Ascending aorta (tissue), 2 donors: ENCODE measurements around the gene VEGFC. TPM values are rescaled to one million over a fixed set of nuclear protein-coding genes. Genes with fewer than 3 reads are reported as not detected.

ENCODE experiments used
- DNase-seq, 2 donors: peaks; one replicate each; pipeline ENCODE4 v3.0.0-alpha.2; 2019; ENCODE audit warnings: low spot score in 2 of 2
- H3K27ac ChIP-seq, 2 donors: fragments of 200-600 bp; sonication (generic); one replicate each; pipeline ENCODE4 v1.5.1; 2016 to 2017; ENCODE audit warnings: mild to moderate bottlenecking in 1 of 2
- H3K27me3 ChIP-seq: fragments of 200-600 bp; sonication (generic); one replicate; pipeline ENCODE4 v1.5.1; 2017
- H3K36me3 ChIP-seq, 2 donors: fragments of 200-600 bp; sonication (generic); one replicate each; pipeline ENCODE4 v1.5.1; 2016
- H3K4me1 ChIP-seq, 2 donors: fragments of 200-600 bp; sonication (generic); one replicate each; pipeline ENCODE4 v1.5.1; 2016 to 2017; ENCODE audit warnings: mild to moderate bottlenecking in 1 of 2
- H3K4me3 ChIP-seq, 2 donors: fragments of 200-600 bp; sonication (generic); one replicate each; pipeline ENCODE4 v1.5.1; 2016 to 2017; ENCODE audit warnings: mild to moderate bottlenecking in 1 of 2
- H3K9me3 ChIP-seq, 2 donors: fragments of 200-600 bp; sonication (generic); one replicate each; pipeline ENCODE4 v1.5.1; 2016
- intact Hi-C: fragments of 100-400 bp; cut with DNase I; formaldehyde crosslinking; loops from one replicate; pipeline ENCODE4 v1.15.1; 2023
- total RNA-seq: library from RNA; depleted of rRNA; stranded (reverse); fragments of >200 nt; gene quantifications from one replicate; pipeline ENCODE4 v1.1.0, GENCODE V29; 2016
- TF ChIP-seq, protein P1 (sequence below), 3 experiments: fragments of 200-600 bp in 2 of 3; fragments of 450-650 bp in 1 of 3; sonication (generic) in 2 of 3; IDR thresholded peaks; one replicate each; pipeline ENCODE4 v1.5.1; 2016 to 2019; ENCODE audit warnings: antibody characterized with exemption in 3 of 3, mild to moderate bottlenecking in 1 of 3, moderate library complexity in 1 of 3

Gene VEGFC
- total RNA-seq, 1 donor from 2014 or later: 18.6 TPM

DNA sequence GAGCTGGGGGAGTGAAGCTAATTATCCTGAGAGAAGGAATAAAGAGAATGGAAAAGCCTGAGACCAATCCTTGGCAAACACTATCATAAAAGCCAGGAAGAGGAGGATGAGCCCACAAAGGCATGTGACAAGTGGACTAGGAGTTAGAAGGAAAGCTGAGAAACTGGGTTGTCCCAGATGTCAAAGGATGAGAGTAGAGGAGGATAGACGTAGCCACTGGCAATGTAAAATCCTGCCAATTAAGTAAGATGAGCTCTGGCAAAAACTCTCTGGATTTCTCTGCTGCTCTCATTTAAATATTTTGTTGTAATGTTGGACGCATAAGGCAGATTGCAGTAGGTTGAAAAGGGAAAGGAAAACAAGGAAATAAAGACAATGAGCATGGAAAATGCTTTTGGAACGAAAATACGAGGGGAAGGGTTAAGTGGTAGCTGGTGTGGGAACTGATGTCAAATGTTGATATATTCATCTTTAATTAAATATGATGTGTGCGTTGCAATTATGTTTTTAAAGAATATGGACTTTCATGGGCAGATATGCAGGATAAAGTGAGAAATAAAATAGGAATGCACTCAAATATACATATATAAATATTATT lies 14.2 kb upstream of the VEGFC start:
- Histone ChIP-seq H3K9me3 (no peaks in the 10 kb centered on the region), H3K27ac (no peak overlapping the region), H3K4me1 (no peaks in the 10 kb centered on the region), H3K4me3 (no peak overlapping the region), H3K27me3 (no peaks in the 10 kb centered on the region), H3K36me3 (no peaks in the 10 kb centered on the region)
- intact Hi-C loops: no loop called here
- TF ChIP-seq, protein P1, sequence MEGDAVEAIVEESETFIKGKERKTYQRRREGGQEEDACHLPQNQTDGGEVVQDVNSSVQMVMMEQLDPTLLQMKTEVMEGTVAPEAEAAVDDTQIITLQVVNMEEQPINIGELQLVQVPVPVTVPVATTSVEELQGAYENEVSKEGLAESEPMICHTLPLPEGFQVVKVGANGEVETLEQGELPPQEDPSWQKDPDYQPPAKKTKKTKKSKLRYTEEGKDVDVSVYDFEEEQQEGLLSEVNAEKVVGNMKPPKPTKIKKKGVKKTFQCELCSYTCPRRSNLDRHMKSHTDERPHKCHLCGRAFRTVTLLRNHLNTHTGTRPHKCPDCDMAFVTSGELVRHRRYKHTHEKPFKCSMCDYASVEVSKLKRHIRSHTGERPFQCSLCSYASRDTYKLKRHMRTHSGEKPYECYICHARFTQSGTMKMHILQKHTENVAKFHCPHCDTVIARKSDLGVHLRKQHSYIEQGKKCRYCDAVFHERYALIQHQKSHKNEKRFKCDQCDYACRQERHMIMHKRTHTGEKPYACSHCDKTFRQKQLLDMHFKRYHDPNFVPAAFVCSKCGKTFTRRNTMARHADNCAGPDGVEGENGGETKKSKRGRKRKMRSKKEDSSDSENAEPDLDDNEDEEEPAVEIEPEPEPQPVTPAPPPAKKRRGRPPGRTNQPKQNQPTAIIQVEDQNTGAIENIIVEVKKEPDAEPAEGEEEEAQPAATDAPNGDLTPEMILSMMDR (IDR thresholded peaks at IDR 0.05): no peak
- DNase-seq: no peak

DNA sequence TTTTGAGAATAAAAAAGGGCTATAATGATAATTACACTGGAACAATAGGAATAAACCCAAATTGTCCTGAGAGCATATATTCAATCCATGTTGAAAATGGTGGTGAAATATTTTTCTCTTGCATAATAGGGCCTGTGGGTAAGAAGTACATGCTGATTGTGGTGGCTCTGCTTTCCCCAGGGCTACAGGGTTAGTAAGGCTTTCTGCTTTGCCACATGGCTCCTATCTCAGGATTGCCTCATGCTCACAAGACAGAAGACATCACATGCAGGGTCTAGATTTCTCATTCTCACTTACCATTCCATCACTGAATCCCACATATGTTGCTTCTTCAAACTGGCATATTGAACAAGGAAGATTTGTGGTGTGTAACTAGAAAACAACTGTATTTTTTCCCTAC lies 12.4 kb upstream of the VEGFC start:
- H3K9me3 ChIP-seq: no peaks in the 10 kb centered on the region
- H3K4me3 ChIP-seq: no peak overlapping the region
- no peak overlapping the region for H3K27ac ChIP-seq
- TF ChIP-seq, protein P1 (IDR thresholded peaks at IDR 0.05): no peak
- H3K27me3 ChIP-seq: no peaks in the 10 kb centered on the region
- DNase-seq: no peak
- intact Hi-C loops: no loop called here
- no peaks in the 10 kb centered on the region for H3K36me3 ChIP-seq
- H3K4me1 ChIP-seq: no peaks in the 10 kb centered on the region

DNA sequence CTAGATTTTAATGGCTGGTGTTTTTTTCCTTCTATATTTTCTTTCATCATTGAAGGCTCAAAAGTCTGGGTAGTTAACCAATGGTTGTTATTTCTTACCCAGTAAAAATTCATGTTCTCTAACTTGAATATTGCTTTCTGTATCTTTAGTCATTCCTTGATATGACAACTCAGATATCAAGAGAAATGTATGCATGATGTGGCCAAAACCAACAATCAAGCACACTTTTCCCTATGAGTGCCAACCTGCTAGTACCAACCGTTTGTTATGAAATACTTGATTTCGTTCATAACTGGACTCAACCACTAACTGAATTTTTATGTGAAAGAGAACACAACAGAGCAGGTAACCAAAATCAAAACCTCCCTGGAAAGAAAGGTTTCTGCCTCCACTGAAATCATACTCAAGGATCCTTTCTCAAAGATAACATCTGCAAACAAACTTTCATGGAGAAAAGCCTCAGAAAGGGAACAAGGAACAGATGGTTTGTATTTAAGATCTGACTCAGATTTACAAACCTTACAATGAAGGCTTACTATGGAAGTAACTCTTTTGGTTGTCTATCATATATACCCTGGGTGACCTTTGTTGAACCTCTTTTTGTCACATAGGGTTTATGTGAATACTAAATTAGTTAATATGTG lies 8.3 kb upstream of the VEGFC start:
- Histone ChIP-seq H3K36me3 (no peaks in the 10 kb centered on the region), H3K9me3 (no peaks in the 10 kb centered on the region)
- intact Hi-C loops: no loop called here

DNA sequence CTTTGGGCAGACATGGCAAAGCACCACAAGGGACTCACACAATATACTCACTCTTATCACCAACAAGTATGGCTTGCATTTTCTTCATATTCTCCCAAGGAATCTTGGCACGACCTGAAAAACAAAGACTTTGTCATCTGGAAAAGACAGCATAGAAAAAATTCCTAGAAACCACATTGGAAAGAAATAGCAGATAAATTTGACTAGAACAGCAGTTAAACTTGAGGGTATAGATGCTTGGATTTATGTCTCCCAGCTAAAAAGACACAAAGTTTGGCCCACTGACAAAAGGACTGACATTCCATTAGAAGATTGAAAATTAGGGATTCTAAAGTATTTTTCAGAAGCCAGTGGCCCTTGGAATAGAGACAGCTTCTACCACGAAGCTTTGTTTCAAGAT lies 6.9 kb upstream of the VEGFC start:
- TF ChIP-seq, protein P1 (IDR thresholded peaks at IDR 0.05): no peak
- no peak for DNase-seq
- Histone ChIP-seq H3K4me1 (no peaks in the 10 kb centered on the region), H3K9me3 (no peaks in the 10 kb centered on the region), H3K4me3 (no peak overlapping the region), H3K27ac (no peak overlapping the region), H3K36me3 (no peaks in the 10 kb centered on the region), H3K27me3 (no peaks in the 10 kb centered on the region)
- intact Hi-C loops: loop anchor here (10.0 kb wide), 1 partner anchor 645 kb away; the partner anchor contains the start of gene AGA

More for the DNA sequence above, 8.3 kb upstream of the VEGFC start:
- H3K27ac ChIP-seq: no peak overlapping the region
- H3K27me3 ChIP-seq: no peaks in the 10 kb centered on the region
- H3K4me1 ChIP-seq: no peaks in the 10 kb centered on the region
- H3K4me3 ChIP-seq: no peak overlapping the region
- no peak for DNase-seq
- TF ChIP-seq, protein P1 (IDR thresholded peaks at IDR 0.05): no peak

DNA sequence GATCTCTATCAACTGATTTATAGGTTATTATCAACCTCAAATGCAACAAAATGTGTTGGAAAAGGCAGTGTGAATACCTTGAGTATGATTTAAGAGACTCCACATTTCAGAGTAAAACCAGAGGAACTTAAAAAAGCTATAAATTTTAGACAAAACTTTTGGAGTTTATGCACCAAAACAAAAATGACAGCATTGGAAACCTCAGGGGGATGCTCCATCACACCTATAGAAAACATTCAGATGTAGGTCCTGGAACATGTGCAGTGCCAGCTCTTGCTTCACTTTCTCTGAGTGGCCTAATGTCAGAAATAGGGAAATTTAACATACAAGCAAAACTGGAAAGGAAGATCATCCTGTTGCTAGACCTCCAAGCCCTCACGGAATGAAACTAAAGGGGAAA lies 5.8 kb upstream of the VEGFC start:
- no peak for DNase-seq
- Histone ChIP-seq H3K9me3 (no peaks in the 10 kb centered on the region), H3K27me3 (no peaks in the 10 kb centered on the region), H3K4me1 (no peaks in the 10 kb centered on the region), H3K36me3 (no peaks in the 10 kb centered on the region), H3K27ac (no peak overlapping the region), H3K4me3 (no peak overlapping the region)
- intact Hi-C loops: loop anchor here (10.0 kb wide), 1 partner anchor 646 kb away; the partner anchor contains the start of gene AGA
- TF ChIP-seq, protein P1 (IDR thresholded peaks at IDR 0.05): no peak
